NCI-H82 treated with DMSO at 0.1 percent for 48 hours (cell line): Measurements from ENCODE around the gene CDH15.
"Not testable (repeated sequence)": the region's sequence is repeated elsewhere in the genome, so short reads cannot be mapped to it uniquely, and the experiment has no call there.

Source experiments
- DNase-seq: peaks from one replicate; lab custom pipeline; 2025; ENCODE audit not compliant: unreplicated experiment; lab: John Stamatoyannopoulos, UW

The CDH15 gene

GRCh38 chr16:89224665-89225064, 53.1 kb downstream of the CDH15 start:
- DNase-seq: no peak

GRCh38 chr16:89230255-89230654, 58.7 kb downstream of the CDH15 start:
- DNase-seq: no peak

GRCh38 chr16:89232107-89232506, 60.6 kb downstream of the CDH15 start:
- DNase-seq: no peak

- DNase-seq: no peak
These were observed 62.3 kb downstream of the CDH15 start for GRCh38 chr16:89233678-89234490.

- no peak for DNase-seq
These were observed 66.2 kb downstream of the CDH15 start for GRCh38 chr16:89237733-89238132.

GRCh38 chr16:89241187-89242007, 69.8 kb downstream of the CDH15 start:
- DNase-seq: peak; percentile 37

GRCh38 chr16:89242795-89243200, 71.2 kb downstream of the CDH15 start:
- DNase-seq: no peak

GRCh38 chr16:89243664-89244063, 72.1 kb downstream of the CDH15 start:
- DNase-seq: no peak

GRCh38 chr16:89244264-89244663, 72.7 kb downstream of the CDH15 start:
- not testable (repeated sequence) for DNase-seq

GRCh38 chr16:89244754-89245153, 73.2 kb downstream of the CDH15 start:
- DNase-seq: peak; percentile 21
